RKO (cell line): Measurements from ENCODE around the gene HLA-B.
"Not testable (repeated sequence)": the region's sequence is repeated elsewhere in the genome, so short reads cannot be mapped to it uniquely, and the experiment has no call there.

Experiments used
- DNase-seq: peaks from one replicate; pipeline ENCODE4 v3.0.0-alpha.2; 2016; ENCODE audit warnings: low spot score

The HLA-B gene

GRCh38 chr6:31356946-31357466 lies at the start of gene HLA-B:
TSS of gene HLA-B (minus strand) at chr6:31357179. CDS start at chr6:31357158, 21 bp downstream.
- peak; percentile 34 for DNase-seq

GRCh38 chr6:31405996-31406395 lies 49.0 kb upstream of the HLA-B start:
- no peak for DNase-seq

GRCh38 chr6:31404061-31404364 lies 47.0 kb upstream of the HLA-B start:
- DNase-seq, result not testable (repeated sequence)

GRCh38 chr6:31403283-31404060 lies 46.5 kb upstream of the HLA-B start, which contains the start of gene MICA:
TSS of gene MICA (plus strand) at chr6:31403595. CDS start at chr6:31403633, 38 bp downstream.
- peak; percentile 97 for DNase-seq

- DNase-seq, result peak; percentile 71
Observed at GRCh38 chr6:31402324-31403282, 45.6 kb upstream of the HLA-B start.

- DNase-seq, result peak; percentile 89
Observed at GRCh38 chr6:31401403-31401802, 44.4 kb upstream of the HLA-B start.

- peak; percentile 81 for DNase-seq
Observed at GRCh38 chr6:31400467-31401289, 43.7 kb upstream of the HLA-B start.

- peak; percentile 93 for DNase-seq
Observed at GRCh38 chr6:31399589-31400466, 42.8 kb upstream of the HLA-B start.

- no peak for DNase-seq
Observed at GRCh38 chr6:31397901-31398525, 41.0 kb upstream of the HLA-B start.

- DNase-seq, result not testable (repeated sequence)
Observed at GRCh38 chr6:31397153-31397499, 40.1 kb upstream of the HLA-B start.

GRCh38 chr6:31396422-31397152 lies 39.6 kb upstream of the HLA-B start:
- peak; percentile 85 for DNase-seq

GRCh38 chr6:31395832-31396231 lies 38.9 kb upstream of the HLA-B start:
- DNase-seq, result no peak

- DNase-seq, result no peak
Observed at GRCh38 chr6:31394381-31394780, 37.4 kb upstream of the HLA-B start.

- no peak for DNase-seq
Observed at GRCh38 chr6:31393932-31394331, 37.0 kb upstream of the HLA-B start.

- not testable (repeated sequence) for DNase-seq
Observed at GRCh38 chr6:31389802-31390132, 32.8 kb upstream of the HLA-B start.

GRCh38 chr6:31388916-31389801 lies 32.2 kb upstream of the HLA-B start:
- not testable (repeated sequence) for DNase-seq

- DNase-seq, result no peak
Observed at GRCh38 chr6:31386977-31387376, 30.0 kb upstream of the HLA-B start.

GRCh38 chr6:31386099-31386498 lies 29.1 kb upstream of the HLA-B start:
- no peak for DNase-seq

GRCh38 chr6:31385041-31385440 lies 28.1 kb upstream of the HLA-B start:
- DNase-seq, result no peak
